CD4-positive, alpha-beta T cell treated with Interleukin-10 for 1 hour (primary cell): Measurements from ENCODE around the gene GSTO1.

Source experiments
- DNase-seq: peaks from one replicate; pipeline ENCODE4 v3.0.0-alpha.2; 2020

Gene GSTO1

DNA sequence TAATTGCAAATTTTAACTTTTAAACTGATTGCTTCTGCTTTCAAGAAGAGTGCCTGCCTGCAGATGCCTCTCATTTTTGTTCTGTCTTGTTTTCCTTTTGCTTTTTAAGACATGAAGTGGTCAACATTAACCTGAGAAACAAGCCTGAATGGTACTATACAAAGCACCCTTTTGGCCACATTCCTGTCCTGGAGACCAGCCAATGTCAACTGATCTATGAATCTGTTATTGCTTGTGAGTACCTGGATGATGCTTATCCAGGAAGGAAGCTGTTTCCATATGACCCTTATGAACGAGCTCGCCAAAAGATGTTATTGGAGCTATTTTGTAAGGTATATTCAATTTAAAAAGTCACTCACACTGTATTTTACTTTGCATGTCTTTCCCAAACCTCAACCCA is 23.1 kb downstream of the GSTO1 start:
- no peak for DNase-seq

DNA sequence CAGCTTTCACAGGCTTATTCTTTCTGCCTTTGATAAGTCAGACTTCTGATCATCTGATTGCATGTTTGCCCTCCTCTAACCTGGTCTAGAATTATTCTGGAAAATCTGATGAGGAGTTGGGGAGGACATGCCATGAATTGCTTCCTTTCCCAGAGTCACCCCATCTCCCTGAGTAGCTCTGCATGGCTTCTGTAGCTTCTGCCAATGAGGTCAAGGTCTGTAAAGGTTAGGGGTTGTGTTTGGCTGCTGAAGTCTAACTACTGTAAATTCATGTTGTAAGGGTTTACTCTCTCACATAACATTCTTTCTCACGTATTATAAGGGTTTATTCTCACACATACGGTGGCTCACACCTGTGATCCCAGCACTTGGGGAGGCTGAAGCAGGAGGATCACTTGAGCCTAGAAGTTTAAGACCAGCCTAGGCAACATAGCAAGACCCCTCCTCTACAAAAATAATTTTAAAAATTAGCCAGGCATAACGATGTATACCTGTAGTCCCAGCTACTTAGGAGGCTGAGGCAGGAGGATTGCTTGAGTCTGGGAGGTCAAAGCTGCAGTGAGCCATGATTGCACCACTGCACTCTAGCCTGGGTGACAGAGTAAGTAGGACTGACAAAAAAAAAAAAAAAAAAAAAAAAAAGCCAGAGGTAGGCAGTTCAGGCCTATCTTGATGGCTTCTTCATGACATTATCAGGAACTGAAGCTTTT is 25.0 kb downstream of the GSTO1 start:
- DNase-seq = no peak

DNA sequence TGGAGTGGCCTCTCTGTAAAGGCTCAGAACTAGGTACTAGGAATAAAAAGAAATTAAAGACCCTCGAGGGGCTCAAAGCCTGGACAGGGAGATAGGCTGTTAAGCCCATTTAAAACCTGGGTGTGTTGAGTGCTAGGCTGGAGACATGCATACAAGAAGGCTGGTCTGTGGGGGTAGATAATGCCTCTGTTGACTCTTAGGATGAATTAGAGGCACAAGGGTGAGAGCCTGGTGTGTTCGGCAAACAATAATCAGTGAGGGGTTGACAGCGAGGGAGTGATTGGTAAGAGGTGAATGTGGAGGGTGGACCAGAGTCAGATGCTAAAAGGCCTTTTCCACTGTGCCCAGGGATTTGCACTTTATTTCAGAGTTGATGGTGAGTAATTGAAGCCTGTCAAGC is 27.0 kb downstream of the GSTO1 start:
- DNase-seq = no peak

DNA sequence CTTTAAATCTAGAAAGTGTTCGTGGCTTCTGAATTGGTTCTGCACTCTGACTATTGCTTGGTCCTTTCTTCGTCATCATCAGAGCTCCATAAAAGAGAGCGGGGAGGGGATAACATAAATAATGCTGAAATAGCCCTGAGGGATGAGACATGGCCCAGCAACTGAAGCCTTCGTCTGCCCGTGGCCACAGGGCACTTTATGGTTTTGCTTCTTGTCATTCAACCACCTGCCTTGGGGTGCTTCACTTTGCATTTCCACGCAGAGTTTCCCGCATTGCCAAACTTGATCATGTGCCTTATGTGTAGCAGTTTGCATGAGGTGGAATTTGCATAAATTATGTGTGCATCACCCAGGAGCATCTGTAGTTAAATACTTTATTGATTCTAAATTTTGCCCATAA is 30.2 kb downstream of the GSTO1 start:
- no peak for DNase-seq

DNA sequence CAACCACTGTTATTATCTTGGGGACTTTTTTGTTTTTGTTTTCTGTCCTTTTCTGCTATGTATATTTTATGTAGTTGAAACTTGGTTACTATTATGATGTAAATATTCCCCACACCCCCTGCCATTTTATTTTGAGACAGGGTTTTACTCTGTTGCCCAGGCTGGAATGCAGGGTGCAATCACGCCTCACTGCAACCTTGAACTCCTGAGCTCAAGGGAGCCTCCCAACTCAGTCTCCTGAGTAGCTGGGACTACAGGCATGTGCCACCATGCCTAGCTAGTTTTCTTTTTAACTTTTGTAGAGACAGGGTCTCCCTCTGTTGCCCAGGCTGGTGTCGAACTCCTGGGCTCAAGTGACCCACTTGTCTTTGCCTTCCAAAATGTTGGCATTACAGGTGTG is 32.2 kb downstream of the GSTO1 start:
- no peak for DNase-seq

DNA sequence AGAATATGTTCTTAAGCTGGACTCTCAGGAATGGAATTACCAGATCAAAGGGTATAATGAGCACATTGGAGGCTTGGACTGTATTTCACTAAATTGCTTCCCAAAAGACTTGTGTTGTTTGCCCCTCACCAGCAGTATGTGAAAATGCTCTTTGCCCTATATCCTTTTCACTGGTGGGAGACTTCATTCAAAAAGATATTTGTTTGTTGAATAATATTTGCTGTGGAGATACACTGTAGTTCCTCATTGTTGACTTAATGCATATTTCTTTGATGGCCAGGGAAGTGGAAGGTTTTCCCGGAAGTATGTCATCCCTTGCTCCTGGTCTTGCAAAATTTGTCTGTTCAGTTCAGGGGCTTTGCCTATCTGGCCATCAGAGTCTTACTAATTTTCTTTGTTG is 33.7 kb downstream of the GSTO1 start:
- no peak for DNase-seq

DNA sequence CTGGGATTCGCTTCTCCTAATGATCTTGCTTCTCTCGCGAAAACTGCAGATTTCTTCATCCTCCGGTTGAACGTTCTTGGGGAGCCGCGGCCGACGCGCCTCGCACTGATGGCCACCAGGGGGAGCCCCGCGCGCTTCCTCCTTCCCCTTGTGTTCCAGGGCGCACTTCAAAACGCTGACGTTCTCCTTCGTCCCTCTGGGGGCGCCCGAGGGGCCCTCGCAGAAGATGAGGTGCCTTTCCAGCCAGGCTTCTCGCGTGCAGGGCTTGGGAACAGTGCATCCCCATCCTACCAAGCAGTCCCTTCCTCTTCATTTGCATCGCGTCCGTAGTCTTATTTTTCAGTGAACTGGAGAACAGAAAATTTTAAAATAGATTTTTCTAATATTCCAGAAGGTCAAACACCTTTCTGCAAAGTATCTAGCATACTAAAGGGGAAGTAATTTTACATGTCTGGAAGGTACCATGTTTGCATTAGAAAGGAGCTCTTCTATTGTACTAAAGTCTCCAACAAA is 36.8 kb downstream of the GSTO1 start:
- peak; percentile 89 for DNase-seq

DNA sequence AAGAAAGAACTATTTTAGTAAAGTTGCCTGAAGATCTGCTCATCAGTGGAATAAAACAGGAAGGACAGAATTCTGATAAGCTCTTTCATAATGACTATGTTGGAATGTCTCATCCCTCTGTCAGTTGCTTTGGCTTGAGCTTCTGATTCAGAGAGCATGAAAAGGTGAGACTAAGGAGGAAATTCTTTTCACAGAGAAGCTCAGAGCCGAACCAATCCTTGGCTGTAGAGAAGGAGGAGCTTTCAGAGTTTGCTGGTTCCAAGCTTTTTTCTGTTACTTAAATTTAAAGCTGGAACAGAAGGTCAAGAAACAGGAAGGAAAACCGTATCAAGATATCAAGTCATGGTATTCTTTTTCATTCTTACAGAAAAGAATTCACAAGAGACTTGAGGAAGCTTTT is 38.3 kb downstream of the GSTO1 start:
- DNase-seq = no peak

DNA sequence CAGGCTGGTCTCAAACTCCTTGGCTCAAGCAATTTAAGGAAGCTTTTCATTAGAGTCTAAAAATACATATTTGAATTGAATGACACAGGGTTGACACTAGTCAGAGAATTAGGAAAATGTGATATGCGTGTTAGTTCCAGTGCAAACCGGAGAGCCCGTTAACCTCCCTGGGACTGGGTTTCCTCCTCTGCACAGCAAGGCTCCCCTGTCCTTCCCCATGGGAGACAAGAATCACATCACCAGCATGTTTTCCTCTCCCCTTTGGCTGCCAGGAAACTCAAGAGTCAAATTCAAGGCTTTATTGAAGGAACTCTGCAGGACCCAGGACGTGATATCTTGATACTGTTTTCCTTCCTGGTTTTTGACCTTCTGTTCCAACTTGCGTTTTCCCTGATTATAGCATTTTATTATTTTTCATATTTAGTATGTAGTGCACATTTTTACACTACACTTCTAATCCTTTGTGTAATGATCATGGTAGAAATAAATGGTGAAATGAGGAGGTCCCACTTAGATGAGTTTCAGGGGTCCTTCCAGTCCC is 39.2 kb downstream of the GSTO1 start:
- DNase-seq = no peak

DNA sequence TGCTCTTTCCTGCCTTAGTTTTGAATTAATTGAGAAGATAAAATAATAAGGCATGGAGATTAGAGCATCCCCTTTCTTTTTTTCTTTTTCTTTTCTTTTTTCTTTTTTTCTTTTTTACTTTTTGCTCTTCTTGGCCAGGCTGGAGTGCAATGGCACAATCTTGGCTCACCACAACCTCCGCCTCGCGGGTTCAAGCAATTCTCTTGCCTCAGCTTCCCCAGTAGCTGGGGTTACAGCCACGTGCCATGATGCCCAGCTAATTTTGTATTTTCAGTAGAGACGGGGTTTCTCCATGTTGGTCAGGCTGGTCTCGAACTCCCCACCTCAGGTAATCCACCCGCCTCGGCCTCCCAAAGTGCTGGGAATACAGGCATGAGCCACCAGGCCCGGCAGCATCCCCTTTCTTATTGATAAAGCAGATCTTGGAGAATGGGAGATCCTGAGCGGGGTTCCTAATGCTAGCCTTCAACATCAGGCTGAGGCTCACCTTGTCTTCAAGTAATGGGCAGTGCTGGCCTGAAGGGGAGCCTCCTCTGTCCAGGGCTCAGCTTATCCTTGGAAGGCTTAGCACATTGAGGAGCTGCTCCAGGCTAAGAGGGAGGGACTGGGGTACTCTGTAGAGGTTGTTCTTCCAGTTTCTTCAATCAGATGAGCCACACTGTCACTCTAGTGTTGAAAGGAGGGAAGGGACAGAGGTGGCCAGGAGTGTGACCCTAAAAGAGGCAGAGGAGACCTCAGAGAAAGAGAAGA is 42.2 kb downstream of the GSTO1 start:
- DNase-seq = no peak

DNA sequence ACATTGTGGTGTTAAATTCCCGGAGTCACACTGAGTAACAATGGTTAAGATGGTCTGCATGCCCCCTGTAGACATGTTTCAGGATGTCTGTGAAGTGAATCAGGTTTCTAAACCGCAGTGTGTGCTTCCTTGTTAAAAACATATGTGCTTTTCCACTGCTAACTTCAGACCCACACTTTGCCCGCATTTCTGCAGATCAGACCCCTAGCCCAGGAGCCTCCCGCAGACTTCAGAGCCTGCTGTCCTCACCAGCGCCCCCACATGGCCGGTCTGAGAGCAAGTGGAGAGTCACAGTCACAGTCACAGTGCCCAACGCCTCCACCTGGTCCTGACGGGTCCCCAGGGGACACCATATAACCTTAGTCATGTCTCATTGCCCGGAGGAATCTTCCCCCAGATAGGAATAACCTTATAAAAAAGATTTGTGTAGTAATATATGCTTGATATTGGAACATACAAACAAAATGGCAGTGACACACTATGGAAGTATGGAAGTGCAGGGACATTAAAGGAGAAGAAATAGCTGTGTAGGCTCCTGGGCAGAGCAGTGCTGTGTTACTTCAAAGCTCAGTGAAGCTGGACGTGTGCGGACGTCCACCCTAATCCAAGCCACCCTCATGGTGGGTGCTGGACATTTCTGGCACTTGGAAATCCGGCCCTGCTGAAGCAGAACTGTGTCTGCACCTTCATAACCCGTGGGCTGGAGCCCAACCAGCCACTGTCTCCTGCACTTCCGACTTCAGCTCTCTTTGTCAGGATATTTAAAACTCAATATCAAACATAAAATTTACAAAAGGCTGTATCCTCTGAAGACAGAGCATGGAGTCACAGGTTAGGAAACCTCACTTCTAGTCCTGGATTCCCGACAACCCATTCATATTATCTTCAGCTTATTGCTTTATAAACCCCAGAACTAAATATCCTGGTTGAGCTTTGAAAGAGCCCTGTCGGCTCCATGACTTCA is 43.3 kb downstream of the GSTO1 start:
- peak; percentile 17 for DNase-seq

DNA sequence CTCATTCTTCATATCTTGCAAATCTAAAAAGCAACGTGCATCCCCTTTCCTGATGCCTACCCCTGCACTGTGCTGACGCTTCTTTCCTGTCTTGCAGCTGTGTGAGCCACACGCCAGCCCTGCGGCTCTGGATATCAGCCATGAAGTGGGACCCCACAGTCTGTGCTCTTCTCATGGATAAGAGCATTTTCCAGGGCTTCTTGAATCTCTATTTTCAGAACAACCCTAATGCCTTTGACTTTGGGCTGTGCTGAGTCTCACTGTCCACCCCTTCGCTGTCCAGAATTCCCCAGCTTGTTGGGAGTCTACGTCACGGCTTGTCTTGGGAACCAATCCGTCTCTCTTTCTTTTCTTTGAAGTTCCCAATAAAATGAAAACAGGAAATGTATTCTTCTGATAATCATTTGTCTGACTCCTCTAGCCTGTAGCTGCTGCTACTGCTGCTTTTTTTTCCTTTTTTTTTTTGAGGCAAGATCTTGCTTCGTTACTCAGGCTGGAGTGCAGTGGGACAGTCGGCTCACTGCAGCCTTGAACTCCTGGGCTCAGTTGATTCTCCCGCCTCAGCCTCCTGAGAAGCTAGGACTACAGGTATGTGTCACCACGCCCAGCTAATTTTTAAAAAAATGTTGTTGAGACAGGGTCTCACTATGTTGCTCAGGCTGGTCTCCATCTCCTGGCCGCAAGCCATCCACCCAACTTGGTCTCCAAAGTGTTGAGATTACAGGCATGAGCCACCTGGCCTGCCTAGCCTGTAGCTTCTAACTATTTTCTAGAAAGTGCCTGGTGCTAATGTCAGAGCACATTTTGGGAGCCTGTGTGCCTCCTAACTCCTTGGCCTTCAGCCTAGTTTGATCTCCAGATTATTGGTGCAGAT is 44.6 kb downstream of the GSTO1 start:
- no peak for DNase-seq

DNA sequence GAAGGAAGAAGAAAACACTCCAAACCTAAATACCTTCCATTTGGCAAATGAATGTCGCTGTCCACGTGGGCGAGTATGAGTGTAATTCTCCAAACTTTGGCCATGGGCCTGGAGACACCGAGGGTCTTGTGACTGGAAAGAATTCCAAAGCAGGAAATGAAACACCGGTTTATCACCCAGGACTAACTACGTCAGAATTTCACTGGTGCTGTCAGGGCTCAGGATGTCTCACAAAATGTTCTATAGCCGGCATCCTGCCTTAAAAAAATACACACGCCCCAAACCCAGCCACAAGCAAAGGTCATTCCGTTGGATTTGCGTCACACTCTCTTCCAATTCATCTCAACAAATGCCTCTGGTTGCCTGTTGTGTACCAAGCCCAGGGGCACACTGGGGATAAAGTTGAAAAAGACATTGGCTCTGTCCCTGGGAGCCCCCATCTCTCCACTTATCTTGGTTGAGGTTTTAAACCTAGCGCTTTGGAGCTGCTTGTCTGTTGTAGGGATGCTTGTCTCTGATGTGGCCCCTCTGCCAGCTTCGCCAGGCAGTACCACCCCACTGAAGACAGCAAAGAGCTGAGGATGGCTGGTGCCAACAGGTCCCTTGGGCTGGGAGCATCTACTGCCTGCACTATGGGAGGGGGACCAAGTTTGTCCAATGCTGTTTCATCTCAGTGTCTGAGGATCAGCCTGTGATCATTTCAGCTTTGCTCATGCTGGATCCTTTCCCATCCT is 45.5 kb downstream of the GSTO1 start:
- no peak for DNase-seq

DNA sequence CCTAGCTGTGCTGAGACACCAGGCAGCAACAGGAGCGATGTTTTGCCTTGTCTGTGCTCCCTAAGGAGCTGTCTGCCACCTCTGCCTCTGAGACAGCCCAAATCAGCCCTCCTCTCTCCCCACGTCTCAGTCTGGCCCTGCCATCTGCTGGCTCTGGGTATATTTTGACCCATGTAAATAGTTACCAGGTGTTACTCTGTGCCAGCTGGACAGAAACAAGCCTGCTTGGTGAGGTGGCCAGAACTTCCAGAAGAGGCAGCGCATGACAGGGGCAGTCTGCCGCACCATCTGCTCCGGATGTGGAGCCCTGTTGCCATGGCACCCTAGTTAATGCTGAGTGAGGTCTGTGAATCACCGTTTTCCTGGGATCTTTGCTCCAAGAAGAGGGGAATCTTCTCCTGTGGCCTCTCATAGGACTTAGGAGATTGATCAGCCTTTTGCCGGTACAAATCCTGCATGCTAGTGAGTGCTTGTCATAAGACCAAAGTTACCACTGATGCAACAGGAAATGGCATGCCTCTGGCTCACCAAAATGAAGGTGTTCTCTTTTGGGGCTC is 46.1 kb downstream of the GSTO1 start:
- no peak for DNase-seq

DNA sequence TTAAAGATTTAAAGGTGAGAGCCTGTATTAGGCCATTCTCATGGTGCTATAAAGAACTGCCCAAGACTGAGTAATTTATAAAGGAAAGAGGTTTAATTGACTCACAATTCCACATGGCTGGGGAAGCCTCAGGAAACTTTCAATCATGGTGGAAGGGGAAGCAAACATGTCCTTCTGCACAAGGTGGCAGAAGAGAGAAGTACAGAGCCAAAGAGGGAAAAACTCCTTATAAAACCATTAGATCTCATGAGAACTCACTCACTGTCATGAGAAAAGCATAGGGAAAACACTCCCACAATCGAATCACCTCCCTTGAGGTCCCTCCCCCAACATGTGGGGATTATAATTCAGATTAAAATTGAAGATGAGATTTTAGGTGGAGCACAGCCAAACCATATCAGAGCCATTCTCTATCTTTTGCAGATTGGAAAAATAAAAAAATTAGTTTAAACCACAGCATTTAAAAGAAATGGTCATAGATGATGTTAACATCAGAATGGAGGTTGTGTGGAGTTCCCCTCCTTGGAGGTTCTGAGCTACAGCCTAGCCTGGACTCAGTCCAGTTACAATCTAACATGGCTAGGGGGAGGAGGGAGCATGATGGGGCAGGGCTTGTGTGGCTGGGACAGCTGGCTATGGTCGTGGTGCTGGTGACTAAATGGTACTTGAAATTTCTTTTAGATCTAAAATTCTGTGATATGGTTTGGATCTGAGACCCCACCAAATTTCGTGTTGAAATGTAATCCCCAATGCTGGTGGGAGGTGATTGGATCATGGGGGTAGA is 47.4 kb downstream of the GSTO1 start:
- DNase-seq = no peak

DNA sequence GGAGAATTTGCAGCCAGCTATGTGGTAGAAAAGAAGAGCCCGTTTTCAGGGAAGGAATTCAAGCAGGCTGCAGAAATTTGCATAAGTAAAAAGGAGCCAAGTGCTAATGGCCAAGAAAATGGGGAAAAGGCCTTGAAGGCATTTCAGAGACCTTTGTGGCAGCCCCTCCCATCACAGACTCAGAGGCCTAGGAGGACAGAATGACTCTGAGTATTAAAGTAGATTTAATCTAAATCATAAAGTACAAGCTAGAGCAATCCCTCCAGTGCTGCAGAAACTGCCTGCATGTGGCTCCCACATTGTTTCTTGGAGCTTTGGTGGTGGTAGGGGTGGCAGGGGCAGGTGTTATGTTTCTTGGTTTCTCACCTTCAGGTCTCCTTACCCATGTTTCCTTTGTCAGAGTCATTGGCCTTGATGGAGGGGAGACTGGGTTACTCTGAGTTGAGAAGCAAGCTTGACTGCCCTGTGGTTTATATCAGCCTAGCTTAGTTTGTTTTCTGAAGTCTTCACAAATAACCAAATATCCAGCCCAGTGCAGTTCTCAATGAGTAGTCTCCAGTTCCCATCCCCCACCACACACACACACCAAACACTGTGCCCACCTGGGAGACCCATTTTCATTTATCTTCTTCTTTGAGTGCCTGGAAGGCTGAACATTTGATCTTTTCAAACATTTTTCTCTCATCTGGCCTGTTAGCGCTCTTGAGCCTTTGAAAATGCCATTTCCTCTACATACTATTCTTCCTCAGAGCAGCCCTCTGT is 49.1 kb downstream of the GSTO1 start:
- peak; percentile 39 for DNase-seq

DNA sequence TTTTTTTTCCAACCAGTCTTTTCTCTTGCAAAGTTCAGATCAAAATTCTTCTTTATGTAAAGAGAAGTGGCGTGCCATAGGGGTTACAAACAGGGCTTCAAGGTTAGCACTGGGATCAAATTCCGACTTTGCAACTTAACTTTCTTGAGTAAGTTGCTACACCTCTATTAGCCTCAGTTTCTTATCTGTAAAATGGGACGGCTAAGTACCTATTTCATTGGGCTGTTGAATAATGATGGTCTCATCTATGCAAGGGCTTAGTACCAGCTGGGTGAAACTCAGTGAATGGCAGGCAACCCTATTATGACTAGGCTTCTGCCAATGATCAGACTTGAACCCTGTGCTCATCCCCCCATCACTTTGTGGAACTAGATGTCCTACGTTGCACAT is 49.7 kb downstream of the GSTO1 start:
- no peak for DNase-seq

DNA sequence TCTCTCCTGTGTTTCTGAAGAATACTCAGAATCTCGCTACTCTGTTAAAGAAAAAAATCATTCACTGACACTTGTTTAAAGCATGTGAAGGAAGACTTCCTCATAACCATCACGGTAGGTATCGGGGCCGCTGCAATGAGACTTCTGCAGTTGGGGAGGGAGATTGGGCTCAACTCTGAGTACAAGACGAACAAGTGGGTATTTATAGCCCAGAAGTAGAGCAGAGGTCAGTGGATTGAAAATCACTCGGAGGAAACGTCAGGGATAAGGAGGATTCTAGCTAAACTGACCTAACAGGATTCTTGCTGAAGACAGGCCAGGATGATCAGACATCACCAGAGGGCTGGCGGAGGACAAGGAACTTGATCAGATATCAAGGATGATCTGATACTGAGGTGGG is 50.2 kb downstream of the GSTO1 start:
- DNase-seq = no peak

DNA sequence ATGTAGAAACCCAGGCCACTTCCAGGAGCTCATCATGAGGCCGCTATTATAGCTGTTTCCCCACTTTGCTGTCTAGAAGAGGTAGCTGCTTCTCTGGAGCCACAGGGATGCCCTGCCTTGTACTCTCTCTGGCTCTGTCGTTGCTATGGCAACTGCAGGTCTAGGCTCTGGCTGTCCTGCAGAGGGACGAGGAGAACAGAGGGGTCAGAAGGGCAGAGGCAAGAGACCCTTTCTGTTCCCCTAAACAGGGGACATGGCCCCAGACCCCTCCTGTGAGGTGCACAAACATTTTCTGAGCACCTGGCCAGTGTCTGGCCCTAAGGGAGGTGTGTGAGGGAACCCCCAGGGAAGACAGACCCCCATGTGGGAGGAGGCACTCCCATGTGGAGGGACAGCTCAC is 52.2 kb downstream of the GSTO1 start:
- DNase-seq = no peak
